Renal cortical epithelial cell (primary cell): ENCODE measurements around the gene TNXB. TPM values are rescaled to one million over a fixed set of nuclear protein-coding genes. Genes with fewer than 3 reads are reported as not detected.
"Not testable (repeated sequence)": the region's sequence is repeated elsewhere in the genome, so short reads cannot be mapped to it uniquely, and the experiment has no call there.

Source experiments
- DNase-seq: peaks from one replicate; pipeline ENCODE4 v3.0.0-alpha.2; 2011; ENCODE audit warnings: low read depth
- total RNA-seq: library from RNA; depleted of rRNA; stranded (reverse); fragments of >200 nt; gene quantifications from 2 replicates; pipeline ENCODE4 v1.2.3, GENCODE V29; 2014

The TNXB gene
- total RNA-seq, 1 donor from 2014 or later, result 0.75 TPM

DNA sequence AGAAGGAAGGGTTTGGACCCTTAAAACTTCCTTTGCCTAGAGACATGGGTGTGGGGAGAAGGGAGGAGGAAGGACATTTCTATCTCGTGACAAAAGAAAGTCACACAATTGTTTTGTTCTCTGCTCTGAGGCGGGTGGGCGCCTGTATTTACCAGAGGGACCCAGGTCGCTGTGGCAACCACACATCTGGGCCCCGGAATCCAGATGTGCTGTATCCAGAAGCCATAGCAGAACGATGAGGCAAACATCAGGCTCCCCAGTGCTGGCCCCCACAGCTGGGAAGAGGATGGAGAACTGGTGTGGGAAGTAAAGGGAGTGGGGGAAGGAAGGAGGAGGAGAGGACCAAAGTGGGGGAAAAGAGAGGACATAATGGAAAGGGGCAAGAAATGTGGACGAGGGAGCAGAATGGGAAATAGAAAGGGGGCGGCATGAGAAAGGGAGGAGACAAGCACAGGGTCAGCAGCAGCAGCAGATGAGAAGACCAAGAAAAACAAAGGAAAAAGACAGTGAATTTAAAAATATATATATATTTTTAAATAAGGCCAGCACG, 3.4 kb upstream of the TNXB start:
- DNase-seq, result no peak

DNA sequence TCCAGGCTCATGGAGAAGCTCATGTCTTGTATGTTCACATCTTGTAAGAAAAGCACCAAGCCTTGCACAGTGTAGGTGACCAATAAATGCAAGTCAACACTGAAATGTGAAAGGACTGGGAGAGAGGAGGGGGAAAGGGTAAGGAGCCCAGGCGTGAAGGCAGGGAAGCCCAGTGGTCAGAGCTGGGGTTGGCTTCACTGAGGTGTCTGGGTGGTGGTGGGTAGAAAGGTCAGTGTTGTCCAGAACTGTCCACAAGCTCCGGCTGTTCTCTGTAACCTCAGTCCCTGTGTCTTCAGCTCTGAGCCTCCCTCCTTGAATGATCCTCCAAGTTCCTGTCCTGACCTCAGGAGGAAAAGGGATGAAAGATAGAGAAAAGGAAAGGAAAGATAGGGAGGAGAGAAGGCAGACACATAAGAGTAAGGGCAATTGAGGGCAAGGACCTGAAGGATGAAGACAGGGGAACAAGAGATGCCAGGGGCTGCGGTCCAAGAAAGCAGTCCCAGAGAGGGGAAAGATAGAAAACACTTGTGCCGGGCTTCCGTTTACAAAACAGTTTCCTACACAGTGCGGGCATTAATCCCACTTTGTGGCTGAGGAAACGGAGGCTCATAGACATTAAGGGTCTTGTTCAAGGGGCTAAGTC, 2.4 kb upstream of the TNXB start:
- DNase-seq, result no peak

DNA sequence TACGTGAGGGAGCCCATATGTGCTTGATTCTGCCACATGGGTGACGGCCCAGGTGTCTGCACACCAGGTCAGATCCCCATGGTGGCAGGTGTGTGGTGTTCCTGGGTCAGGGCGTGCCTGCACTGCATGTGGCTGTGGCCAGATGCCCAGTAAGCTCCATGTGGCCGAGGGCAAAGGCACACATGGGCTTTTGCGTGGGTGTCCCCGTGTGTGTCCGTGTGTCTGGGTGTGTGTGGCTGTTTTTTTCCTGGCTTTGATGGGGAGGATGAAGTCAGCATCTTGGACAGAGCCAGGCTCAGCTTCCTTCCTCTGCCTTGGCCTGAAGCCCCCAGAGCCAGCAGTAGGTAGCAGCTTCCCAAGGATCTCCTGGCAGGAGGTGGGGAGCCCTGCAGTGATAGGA, 1.5 kb upstream of the TNXB start:
- DNase-seq, result no peak

DNA sequence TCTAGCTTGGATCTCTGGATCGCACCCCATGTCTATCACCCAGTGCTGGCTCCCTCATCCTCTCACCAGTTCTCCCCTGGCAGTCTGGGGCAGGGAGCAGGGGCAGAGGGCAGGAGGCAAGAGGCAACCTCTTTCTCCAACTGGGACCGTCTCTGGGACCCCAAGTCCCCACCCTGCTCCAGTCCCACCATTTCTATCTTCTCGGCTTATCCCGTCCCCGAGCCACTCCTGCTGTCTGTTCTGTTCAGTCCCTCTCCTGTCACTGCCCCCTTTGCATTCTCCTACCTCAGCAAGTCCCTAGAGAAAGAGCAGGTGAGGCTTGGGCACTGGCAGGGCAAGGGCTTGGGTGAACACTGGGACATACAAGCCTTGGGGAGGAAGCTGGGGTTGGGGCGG, 625 bp upstream of the TNXB start:
- no peak for DNase-seq

DNA sequence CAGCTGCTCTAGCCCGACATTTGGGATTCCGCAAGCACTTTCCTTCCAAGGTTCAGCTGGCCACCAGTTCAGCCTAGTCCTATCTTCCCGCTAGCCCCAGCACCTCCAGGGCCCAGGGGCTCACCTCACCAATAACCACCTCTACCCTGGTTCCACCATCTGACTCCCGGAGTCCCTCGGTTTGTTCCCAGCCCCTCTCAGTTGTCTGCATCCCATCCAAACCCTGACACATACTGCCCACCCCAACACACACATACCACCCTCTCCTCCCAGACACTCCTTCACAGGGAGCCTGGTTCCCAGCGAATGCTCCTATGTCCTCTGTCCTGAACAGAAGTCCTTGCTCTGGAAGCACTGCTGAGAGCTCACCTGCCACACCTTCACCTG, 418 bp downstream of the TNXB start:
- no peak for DNase-seq

DNA sequence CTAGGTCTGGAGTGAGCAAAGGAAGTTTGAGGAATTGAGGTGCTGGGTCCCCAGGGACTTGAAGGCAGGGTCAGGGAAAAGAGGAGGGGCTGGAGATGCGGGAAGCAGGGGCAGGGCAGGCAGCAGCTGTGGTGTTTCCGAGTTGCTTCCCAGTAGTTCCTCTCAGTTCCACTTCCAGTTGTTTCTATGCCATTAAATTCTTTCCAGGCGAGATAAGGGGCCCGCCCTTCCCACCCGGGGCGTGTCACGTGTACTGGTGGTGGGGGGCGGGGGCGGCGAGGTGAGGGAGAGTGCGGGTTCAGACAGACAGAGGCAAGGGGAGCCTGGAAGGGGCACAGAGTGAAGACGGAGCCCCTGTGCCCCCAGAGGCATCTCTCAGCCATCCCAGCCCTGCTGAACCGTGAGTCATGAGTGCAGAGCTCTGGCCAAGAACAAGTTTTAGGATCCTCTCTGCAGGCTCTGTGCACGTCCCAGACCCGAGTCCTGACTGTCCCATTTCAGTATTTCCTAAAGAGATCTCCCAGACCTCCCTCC, 977 bp downstream of the TNXB start:
- DNase-seq, result no peak

DNA sequence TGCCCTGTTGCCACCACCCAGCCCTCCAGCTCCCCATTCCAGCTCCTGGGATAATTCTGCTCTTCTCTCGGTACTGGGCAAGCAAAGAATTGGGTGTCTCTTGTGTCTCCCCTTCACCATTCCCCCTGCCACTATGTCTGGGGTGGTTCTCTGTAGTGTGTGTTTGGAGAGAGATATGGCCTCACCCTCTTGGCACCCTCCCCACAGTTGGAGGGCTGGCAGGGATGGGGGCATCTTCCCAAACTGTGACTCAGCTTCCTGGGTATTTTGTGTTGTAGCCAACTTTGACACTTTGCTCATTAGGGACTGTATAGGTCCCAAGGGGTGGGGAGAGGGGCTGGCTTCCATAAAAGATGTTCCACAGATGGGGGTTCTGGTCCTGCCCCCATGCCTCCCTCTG, 1.7 kb downstream of the TNXB start:
- no peak for DNase-seq

DNA sequence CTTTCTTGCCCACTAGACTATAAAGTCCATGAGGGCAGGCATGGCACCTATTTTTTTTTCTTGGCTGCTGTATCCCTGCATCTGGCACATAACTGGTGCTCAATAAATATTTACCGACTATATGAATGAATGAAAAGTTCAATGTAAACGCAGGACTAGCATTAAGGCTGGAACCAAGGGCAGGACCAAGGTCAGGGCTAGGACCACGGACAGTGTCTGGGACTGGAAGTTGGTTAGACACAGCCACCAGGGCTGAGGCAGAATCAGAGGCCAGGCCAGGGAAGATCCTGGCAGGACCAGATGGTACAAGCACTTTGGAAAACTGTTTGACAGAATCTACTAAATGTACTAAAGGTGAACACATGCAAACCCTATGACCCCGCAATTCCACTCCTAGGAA, 3.7 kb downstream of the TNXB start:
- no peak for DNase-seq

DNA sequence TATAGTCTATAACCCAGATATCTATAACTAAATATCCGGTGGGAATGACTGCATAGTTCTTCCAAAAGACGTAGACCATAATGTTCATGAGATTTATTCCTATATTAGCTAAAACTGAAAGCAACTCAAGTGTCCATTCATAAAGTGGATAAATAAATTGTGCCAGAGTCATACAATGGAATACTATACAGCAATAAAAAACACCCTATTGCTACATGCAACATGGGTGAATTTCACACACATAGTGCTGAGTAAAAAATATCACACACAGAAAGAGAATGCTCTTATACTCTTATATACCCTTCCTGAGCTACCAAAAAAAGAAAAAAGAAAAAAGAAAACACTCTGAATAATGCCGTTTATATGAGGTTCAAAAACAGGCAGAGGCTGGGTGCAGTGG, 6.9 kb downstream of the TNXB start:
- DNase-seq, result no peak

DNA sequence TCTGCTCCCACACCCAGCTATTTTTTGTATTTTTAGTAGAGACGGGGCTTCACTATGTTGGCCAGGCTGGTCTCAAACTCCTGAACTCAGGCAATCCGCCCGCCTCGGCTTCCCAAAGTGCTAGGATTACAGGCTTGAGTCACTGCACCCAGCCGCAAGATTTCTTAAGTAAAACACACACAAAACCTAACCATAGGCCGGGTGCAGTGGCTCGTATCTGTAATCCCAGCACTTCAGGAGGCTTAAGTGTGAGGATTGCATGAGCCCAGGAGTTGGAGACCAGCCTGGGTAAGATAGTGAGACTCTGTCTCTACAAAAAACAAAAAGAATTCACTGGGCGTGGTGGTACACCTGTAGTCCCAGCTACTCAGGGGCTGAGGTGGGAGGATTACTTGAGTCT, 8.9 kb downstream of the TNXB start:
- DNase-seq, result not testable (repeated sequence)

DNA sequence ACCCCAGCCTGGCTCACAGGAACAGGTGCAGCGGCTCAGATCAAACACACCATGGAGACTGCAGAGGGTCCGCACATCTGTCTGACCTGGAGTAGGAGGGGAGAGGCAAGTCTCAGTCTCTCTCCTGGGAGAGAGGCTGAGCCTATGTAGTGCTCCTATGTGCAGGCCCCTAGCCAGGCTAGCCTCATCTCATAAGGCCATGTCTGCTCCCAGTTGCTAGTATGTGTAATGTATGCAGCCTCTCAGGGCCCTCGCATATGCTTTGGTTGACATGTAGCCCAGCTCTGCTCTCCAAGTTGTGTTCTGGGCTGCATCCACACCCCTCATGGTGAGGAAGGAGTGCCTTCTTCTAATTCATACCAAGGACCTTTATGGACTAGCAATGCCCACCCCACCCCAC, 11.8 kb downstream of the TNXB start:
- DNase-seq, result no peak

DNA sequence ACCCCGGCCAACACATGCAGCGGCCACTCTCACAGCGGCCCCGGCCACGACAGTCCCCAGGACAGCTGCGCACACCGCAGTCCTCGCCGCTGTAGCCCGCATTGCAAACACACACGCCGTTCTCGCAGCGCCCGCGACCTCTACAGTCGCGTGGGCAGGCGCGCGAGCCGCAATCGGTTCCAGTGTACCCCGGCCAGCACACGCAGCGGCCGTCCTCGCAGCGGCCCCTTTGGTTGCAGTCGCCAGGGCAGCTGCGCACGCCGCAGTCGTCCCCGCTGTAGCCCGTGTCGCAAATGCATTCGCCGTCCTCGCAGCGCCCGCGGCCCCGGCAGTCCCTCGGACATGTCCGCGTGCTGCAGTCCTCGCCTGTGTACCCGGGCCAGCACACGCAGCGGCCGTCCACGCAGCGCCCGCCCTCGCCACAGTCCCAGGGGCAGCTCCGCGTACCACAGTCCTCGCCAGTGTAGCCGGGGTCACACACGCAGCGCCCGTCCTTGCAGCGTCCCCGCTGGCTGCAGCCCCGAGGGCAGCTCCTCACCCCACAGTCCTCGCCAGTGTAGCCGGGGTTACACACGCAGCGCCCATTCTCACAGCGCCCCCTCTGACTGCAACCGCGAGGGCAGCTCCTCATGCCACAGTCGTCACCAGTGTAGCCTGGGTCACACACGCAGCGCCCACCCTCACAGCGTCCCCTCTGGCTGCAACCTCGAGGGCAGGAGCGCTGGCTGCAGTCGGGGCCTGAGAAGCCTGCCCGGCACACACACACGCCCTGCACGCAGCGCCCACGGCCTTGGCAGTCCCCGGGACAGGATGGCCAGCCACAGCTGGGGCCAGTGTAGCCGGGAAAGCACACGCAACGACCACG, 12.5 kb downstream of the TNXB start:
- no peak for DNase-seq

DNA sequence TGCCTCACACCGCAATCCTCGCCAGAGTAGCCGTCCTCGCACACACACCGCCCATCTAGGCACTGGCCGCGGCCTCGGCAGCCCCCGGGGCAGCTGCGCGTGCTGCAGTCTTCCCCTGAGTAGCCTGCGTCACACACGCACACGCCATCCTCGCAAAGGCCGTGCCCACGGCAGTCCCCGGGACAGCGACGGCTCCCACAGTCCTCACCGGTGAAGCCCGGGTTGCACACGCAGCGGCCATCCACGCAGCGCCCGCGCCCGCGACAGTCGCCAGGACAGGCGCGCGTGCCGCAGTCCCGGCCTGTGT, 13.1 kb downstream of the TNXB start:
- no peak for DNase-seq

DNA sequence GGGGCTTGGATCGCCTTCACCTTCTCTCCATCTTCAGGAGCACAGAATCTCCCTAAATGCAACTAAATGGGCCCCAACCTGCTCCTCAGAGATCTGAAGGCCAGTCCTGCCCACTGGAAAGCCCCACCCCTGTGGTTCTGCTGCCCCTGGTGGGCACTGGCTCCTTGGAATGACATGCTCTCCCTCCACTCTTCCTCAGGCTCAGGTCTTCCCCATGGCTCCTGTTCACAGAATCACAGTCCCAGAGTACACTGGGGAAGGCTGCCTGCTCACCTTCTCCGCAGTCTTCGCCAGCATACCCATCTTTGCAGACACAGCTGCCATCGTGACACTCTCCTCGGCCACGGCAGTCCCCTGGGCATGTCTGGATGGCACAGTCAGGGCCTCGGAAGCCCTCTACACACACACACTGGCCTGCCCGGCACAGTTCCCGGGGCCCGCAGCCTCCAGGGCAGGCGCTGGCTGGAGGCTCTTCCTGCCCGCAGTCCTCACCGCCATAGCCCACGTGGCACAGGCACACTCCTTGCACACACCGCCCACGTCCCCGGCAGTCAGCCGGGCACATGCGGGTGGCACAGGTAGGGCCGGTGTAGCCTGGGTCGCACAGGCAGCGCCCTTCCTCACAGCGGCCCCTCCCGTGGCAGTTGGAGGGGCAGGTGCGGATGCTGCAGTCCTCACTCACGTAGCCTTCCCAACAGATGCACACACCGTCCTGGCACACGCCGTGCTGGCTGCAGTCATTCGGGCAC, 13.6 kb downstream of the TNXB start:
- DNase-seq, result no peak

DNA sequence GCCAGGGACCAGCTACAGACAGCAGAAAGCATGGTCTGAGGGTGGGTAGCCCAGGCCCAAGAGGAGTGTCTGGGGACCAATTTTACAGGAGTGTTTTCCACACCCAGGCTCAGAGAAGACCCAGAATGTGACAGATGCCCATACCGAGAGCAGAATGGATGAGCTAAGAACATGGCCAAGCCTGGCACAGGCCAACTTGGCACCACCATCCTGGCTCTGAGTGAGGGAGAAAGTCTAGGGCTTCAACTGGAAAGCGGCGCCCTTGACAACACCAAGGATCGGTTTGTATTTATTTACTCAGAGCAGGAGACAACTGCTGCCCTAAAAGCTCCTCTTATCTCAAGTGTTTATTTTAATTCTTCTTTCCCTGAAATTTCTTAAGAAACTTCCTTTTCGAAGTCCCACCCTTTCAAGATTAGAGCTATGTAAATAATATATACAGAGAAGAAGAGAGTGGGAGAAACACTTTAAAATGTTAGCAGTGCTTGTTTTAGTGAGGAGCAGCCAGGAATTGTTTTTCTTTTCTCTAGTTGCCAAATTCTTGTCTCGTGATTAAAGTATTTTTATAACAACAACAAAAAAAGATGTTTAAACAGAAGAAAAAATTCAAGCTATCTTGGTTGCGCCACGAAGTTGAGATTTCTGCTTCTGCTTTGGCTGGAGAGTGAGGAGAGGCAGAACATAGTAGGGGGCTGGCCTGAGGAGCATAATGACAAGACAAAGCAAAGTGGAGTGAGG, 16.2 kb downstream of the TNXB start:
- no peak for DNase-seq

DNA sequence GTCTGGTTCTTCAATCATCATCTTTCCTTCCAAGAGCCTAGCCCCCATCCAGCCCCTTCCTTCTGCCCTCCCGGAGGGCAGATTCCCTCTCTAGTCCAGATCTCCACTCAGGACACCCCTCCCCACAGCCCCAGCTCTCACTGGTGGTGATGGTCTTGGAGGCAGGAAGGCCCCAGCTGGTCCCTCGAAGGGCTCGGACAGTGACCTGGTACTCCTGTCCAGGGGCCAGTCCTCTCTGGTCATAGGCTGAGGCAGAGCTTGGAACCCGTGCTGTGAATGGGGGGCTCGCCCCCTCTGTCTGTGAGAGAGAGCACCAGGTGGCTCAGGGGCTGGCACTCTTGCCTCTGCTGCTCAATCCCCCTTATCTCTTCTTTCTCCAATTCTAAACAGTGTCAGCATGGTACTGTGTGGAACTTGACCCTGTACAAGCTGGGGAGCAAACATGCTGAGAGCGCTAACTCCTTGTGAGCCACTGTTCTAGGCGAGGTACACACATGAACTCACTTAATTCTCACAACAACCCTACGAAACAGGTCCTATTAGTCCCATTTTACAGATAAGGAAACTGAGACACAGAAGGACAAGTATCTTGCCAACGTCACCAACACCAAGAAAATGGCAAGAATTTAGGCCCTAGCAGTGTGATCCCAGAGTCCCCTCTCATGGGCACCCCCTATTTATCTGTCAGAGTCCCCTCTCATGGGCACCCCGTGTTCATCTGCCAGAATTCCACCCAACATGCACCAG, 19.9 kb downstream of the TNXB start:
- DNase-seq, result no peak

DNA sequence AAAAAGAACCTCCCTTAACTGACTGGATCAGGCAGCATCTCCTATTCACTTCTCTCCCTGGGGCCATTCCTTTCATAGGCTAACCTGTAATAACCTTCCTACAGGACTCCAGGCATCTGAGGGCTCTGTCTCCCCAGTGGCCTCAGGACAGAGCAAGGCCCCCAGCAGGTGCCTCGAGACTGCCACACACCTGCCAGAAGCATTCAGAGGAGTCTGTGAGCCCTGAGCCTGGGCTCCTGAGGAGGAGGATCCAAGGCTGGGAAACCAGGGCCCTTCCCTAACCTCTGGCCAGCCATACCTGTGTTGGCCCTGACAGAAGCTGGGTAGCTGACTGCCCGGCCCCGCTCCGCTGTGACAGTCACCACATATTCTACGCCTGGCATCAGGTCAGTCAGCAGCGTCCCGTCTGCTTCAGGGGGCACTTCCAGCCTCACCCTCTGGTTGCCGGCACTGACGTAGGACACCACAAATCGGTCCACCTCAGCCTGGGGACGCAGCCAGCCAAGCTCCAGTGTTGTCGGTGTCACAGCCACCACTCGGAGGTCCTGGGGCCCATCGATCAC, 20.6 kb downstream of the TNXB start:
- no peak for DNase-seq

DNA sequence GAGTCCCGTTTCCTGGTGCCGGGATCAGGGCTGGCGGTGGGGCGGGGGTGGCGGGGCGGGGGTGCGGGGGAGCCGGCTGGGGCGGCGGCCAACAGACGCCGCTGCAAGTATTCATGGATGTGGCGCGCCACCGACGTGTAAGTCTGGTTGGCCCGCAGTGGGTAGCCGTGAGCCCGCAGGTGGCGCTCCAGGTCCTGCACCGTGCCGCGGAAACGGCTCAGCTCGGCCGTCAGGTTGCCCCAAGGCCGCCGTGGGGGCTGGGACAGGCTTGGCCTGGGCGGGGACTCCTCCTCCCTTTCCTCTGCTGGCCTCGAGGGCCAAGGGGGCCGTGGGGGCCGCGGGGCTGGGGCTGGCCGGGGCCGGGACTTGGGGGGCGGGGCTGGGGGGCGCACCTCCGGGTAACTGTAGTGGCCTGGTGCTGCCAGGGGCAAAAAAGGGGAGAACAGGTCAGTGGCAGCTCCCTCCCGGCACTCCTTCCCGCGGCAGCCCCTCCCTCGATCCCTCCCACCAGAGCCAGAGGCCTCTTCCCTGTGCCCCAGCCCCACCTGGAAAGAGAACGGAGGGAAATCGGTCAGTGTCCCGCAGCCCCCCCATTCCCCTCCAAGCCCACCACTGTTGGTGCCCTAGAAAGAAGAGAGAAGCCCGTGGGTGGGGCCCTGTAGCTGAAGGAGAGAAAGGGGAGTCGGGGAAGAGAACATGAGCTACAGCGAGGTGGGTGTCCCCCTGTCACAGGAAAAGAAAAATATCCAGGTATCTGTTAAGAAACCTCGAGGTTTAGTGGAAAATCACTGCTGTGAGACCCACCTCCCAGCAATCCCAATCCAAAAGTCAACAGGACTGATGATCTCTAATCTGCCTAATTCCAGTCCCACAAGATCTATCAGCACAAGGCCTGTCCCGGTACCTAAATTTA, 21.3 kb downstream of the TNXB start:
- DNase-seq, result peak; percentile 42
